ENCODE measurements around the gene CYP27C1.

Gene CYP27C1

GRCh38 chr2:127146071-127146725, 73.9 kb downstream of the CYP27C1 start:
- no peak for DNase-seq

DNA sequence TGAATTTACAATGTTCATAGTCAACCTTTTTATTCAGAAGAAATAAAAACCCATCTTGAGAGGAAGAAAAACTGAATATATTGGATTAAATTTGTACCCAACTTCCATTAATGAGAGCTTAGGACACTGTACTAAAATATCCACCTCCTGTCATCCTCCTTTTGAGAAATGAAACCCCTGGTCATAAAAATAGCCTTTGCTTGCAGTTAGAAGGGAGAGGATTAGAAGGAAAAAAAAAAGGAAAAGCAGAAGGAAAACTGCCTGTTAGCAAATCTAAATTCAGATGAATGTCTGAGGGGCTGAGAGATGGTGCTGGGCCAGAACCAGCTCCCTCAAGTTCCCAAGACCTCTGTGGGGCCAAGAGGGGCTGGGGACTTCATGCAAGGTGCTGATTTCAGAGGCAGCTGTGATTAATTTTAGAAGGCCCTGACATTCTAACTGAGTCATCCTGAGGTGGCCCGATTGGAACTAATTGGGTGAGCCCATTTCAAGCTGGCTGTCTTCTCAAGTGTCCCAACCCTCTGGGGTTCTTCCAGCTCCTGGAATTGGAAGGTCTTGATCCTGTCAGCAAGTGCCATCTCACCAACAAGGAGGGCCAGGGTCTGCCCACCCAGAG, 74.7 kb downstream of the CYP27C1 start:
- DNase-seq, result no peak

DNA sequence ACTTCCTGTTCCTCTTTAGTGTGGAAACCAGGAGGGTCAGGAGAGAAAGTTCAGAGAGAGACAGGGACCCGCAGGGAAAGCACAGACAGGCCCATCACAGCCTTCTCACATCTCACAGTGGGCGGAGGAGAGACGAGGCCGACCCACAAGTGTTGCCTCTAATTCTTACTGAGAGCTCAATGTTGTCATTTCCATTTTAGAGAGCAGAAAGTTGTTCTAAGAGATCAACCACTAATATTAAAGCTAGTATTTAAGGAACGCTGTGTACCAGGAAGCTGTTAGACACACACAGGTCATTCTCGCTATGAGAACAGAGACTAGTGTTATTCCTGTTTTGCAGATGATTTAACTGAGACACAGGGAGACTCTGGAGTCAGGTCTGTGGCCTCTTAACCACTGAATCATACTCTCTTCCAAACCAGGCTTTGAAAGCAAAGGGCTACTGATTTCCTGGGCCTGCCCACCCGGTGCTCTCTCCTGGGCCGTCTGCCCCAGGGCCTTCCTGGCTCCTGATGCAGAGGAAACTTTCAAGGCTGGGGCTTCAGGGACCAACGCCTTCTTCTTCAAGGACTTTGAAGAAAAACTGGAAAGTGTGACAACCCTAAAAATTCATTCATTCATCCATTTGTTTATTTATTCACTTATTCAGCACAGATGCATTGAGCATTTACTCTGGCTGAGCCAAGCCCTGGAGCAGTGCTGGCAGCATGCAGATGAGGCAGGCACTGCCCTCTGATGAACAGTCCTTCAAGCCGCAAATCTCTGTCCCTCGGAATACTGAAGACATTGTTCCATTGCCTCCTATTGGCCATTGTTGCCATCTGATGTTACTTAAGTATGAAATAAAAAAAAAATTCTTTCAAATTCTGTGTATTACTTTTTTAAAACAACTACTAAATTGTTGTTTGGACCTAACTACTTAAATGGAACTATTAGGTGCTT, 76.0 kb downstream of the CYP27C1 start:
- no peak for DNase-seq

DNA sequence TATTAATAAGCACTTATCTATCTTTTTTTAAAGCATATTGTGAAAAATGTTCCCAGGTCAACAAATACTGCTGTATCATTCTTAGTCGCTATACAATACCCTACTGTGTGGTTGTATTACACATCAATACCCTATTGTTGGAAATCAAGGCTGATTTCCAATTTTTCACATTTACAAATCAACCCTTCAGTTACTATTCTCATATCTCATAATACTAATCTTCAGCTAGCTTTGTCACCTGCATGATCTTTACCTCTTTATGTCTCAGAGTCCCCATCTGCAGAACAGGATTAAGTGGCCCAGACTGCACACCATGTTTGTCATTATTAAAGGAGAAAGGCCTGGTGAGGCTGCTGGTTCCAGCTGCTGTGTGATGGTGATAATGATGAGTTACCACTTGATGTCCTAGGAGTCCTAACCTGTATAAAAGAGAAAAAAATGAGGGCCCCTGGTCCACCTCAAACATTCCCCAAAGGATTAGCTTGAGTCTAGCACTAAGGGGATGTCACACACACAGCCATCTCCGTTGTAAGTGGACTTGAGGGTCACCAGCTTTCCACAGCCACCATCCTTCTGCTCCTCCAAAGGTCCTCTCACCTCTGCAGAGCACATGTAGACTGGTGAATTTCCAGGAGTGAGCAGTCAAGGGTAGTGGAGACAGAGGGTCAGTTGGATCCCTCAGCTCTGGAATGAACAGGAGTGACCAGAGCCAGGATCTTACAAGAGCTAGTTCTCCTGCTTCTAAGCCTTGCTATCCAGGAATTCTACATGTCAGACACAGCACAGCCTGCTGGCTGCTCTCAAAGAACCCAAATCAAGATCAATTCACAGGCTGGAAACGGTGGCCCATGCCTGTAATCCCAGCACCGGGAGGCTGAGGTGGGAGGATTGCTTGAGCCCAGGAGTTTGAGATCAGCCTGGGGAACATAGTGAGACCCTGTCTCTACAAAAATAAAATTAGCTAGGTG, 77.2 kb downstream of the CYP27C1 start:
- no peak for DNase-seq

- DNase-seq, result no peak
These were observed 79.6 kb downstream of the CYP27C1 start for GRCh38 chr2:127140538-127140937.

DNA sequence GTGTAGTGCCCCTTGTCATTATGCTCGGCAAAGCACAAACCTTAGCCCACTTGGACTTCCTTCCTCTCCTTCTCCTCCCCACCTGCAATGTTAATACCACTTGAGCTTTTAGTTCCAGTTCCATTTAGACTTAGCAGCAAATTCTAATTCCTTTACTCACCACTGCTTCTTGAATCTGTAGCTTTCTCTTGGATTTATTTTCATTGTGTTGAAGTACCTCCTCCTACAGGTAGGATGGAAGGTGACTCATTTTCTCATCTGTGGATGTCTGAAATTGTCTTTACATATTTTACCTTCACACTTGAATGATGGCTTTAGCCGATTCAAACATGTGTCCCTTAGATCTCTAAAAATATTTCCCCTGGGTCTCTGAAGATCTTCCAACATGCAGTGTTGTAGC, 80.3 kb downstream of the CYP27C1 start:
- DNase-seq, result no peak

GRCh38 chr2:127138281-127138680, 81.8 kb downstream of the CYP27C1 start:
- DNase-seq, result no peak

DNA sequence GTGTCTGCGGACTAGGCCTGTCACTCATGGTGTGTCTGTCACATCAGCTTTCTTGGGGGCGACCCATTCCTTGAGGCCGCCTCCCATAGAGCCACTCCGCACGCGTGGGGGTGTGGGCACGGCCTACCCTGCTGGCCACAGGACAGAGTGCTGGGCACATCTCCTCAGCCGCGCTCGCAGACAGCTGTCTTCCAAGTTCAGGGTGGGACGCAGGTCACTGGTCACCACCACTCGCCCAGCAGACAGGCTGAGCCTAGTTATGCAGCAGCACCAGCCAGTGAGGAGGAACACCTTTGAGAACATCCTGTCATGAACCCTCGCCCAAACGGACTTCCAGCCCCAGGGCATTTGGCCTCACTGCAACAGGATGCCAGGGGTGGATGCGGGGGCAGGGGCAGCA, 82.4 kb downstream of the CYP27C1 start:
- DNase-seq, result no peak

DNA sequence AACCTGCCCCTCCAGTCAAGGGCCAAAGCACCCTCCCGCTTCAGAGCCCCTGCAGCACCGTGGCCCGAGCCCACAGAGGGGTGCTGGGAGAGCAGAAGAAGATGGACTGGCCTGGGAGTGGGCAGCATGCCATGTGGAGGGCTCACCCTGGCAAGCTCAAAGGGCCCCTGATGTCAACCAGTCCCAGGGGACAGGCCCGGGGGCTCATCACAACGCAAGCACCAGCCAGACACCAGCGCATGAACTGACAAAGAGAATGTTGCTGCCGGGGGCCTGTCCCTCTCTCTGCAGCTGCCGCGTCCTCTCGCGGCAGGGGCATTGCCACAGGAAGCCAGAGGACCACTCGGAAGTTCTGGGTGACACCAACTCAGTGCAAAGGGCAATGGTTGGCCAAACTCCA, 82.9 kb downstream of the CYP27C1 start:
- no peak for DNase-seq

GRCh38 chr2:127134833-127135830, 85.0 kb downstream of the CYP27C1 start:
- DNase-seq, result no peak

GRCh38 chr2:127134235-127134634, 85.9 kb downstream of the CYP27C1 start:
- no peak for DNase-seq
